ENCODE measurements around the gene GPR132. TPM values are rescaled to one million over a fixed set of nuclear protein-coding genes. Genes with fewer than 3 reads are reported as not detected.

GPR132 gene
- total RNA-seq, 2 experiments from 2014 or later, result 64.4 to 66.7 TPM

DNA sequence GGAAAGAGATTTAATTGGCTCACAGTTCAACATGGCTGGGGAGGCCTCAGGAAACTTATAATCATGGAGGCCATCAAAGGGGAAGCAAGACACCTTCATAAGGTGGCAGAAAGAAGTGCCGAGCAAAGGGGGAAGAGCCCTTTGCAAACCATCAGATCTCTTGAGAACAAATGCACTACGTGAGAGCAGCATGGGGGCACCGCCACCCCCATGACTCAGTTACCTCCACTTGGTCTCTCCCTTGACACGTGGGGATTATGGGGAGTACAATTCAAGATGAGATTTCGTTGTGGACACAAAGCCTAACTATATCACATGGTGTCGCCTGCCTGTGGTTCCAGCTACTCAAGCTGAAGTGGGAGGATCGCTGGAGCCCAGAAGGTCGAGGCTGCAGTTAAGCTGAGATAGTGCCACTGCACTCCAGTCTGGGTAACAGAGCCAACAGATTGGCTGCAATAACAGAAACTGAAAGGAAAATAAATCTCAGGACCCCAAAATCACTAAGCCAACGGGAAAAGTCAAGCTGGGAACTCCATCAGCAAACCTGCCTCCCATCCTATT is 34.3 kb downstream of the GPR132 start:
- no peak overlapping the region for H3K4me3 Mint-ChIP-seq
- CTCF ChIA-PET, result interaction anchor here (1.2 kb wide), 2 partner anchors 10 to 14 kb away, joined by 3 to 5 read pairs; partner anchors contain the start of gene CDCA4

DNA sequence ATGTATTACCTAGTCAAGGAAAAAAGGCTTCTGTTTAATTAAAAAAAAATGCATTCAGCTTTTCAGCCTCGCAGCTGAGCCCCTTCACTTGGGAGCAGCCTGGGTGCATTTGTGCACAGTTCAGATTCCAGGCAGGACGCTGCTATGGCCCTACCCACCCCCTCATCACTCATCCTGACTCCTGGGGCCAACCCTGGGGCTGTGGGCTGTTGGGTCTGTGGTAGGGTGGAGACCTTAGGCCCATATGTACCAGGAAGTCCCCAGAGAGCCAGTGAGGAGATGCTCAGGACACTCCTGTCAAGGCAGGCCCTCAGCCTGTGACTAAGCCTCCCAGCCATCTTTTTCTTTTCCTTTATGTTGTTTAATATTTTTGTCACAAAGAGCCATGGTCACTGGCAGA is 35.0 kb downstream of the GPR132 start:
- H3K27me3 ChIP-seq (ENCODE audit: control insufficient read depth in 1 of 2, insufficient read depth in 2 of 2, low read length in 2 of 2), result no peaks in the 10 kb centered on the region
- ChIA-PET POLR2A (no interaction called here), CTCF (no interaction called here)
- H3K27ac ChIP-seq (ENCODE audit: low read depth in 1 of 2, low read length in 2 of 2), result no peak overlapping the region
- H3K9me3 ChIP-seq (ENCODE audit: control insufficient read depth in 1 of 2, insufficient read depth in 1 of 2, low read length in 2 of 2), result no peaks in the 10 kb centered on the region
- intact Hi-C loops (cut with DNase I, micrococcal nuclease), result no loop called here
- TF ChIP-seq, protein P1, sequence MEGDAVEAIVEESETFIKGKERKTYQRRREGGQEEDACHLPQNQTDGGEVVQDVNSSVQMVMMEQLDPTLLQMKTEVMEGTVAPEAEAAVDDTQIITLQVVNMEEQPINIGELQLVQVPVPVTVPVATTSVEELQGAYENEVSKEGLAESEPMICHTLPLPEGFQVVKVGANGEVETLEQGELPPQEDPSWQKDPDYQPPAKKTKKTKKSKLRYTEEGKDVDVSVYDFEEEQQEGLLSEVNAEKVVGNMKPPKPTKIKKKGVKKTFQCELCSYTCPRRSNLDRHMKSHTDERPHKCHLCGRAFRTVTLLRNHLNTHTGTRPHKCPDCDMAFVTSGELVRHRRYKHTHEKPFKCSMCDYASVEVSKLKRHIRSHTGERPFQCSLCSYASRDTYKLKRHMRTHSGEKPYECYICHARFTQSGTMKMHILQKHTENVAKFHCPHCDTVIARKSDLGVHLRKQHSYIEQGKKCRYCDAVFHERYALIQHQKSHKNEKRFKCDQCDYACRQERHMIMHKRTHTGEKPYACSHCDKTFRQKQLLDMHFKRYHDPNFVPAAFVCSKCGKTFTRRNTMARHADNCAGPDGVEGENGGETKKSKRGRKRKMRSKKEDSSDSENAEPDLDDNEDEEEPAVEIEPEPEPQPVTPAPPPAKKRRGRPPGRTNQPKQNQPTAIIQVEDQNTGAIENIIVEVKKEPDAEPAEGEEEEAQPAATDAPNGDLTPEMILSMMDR (IDR thresholded peaks at IDR 0.05), result no peak
- Mint-ChIP-seq H3K9me3 (no peaks in the 10 kb centered on the region), H3K27me3 (no peaks in the 10 kb centered on the region), H3K4me1 (ENCODE audit: low read depth) (peaks cover 22% of the 10 kb centered on the region), H3K36me3 (ENCODE audit: low read depth) (peaks cover 5% of the 10 kb centered on the region), H3K27ac (no peak overlapping the region), H3K4me3 (no peak overlapping the region)
- DNase-seq, result no peak
- no peaks in the 10 kb centered on the region for H3K36me3 ChIP-seq (ENCODE audit: insufficient read depth, low read length)
- H3K4me1 ChIP-seq (ENCODE audit: insufficient read depth, low read length), result peaks cover 29% of the 10 kb centered on the region
- no peak overlapping the region for H3K4me3 ChIP-seq (ENCODE audit: low read length)
- ATAC-seq (ENCODE audit: poor library complexity), result no peak

More for the DNA sequence above, 34.3 kb downstream of the GPR132 start:
- no peak for DNase-seq
- no peaks in the 10 kb centered on the region for H3K9me3 Mint-ChIP-seq
- Histone ChIP-seq H3K4me3 (ENCODE audit: low read length) (no peak overlapping the region), H3K27me3 (ENCODE audit: control insufficient read depth in 1 of 2, insufficient read depth in 2 of 2, low read length in 2 of 2) (no peaks in the 10 kb centered on the region), H3K27ac (ENCODE audit: low read depth in 1 of 2, low read length in 2 of 2) (no peak overlapping the region), H3K9me3 (ENCODE audit: control insufficient read depth in 1 of 2, insufficient read depth in 1 of 2, low read length in 2 of 2) (no peaks in the 10 kb centered on the region), H3K36me3 (ENCODE audit: insufficient read depth, low read length) (no peaks in the 10 kb centered on the region), H3K4me1 (ENCODE audit: insufficient read depth, low read length) (peaks cover 26% of the 10 kb centered on the region)
- intact Hi-C loops (cut with DNase I, micrococcal nuclease), result no loop called here
- no peak for ATAC-seq (ENCODE audit: poor library complexity)
- POLR2A ChIA-PET, result interaction anchor here (0.8 kb wide), 1 partner anchor 10 kb away, joined by 5 read pairs; the partner anchor contains the start of gene CDCA4
- peaks cover 5% of the 10 kb centered on the region for H3K36me3 Mint-ChIP-seq (ENCODE audit: low read depth)
- no peak overlapping the region for H3K27ac Mint-ChIP-seq
- H3K27me3 Mint-ChIP-seq, result no peaks in the 10 kb centered on the region
- peaks cover 18% of the 10 kb centered on the region for H3K4me1 Mint-ChIP-seq (ENCODE audit: low read depth)
- TF ChIP-seq, protein P1 (IDR thresholded peaks at IDR 0.05), result no peak

DNA sequence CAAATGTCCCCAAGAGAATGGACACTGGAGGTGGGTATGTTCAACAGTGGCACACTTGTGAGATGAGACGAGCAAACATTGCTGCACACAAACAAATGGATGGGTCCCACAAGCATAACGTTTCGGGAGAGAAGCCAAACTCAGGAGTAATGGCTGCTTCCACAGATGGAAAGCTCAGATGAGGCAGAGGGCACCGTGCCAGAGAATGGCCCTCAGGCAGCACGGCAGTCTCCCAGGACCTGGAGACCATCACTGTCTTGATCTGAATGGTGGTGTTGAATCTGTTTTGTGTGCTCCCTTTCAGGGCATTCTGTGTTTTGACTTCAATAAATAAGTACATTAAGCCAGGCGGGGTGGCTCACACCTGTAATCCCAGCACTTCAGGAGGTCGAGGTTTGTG is 35.8 kb downstream of the GPR132 start:
- ATAC-seq (ENCODE audit: poor library complexity), result no peak

More for the DNA sequence above, 35.8 kb downstream of the GPR132 start:
- ChIA-PET POLR2A (no interaction called here), CTCF (interaction anchor here (1.9 kb wide), 1 partner anchor 16 kb away, joined by 9 read pairs; no protein-coding TSS in a partner anchor)
- no peak overlapping the region for H3K27ac ChIP-seq (ENCODE audit: low read depth in 1 of 2, low read length in 2 of 2)
- no peaks in the 10 kb centered on the region for H3K36me3 ChIP-seq (ENCODE audit: insufficient read depth, low read length)
- Mint-ChIP-seq H3K9me3 (no peaks in the 10 kb centered on the region), H3K36me3 (ENCODE audit: low read depth) (peaks cover 5% of the 10 kb centered on the region), H3K4me1 (ENCODE audit: low read depth) (peaks cover 26% of the 10 kb centered on the region), H3K4me3 (no peak overlapping the region), H3K27ac (no peak overlapping the region), H3K27me3 (no peaks in the 10 kb centered on the region)
- H3K27me3 ChIP-seq (ENCODE audit: control insufficient read depth in 1 of 2, insufficient read depth in 2 of 2, low read length in 2 of 2), result no peaks in the 10 kb centered on the region
- no peaks in the 10 kb centered on the region for H3K9me3 ChIP-seq (ENCODE audit: control insufficient read depth in 1 of 2, insufficient read depth in 1 of 2, low read length in 2 of 2)
- peaks cover 37% of the 10 kb centered on the region for H3K4me1 ChIP-seq (ENCODE audit: insufficient read depth, low read length)
- no peak overlapping the region for H3K4me3 ChIP-seq (ENCODE audit: low read length)
- TF ChIP-seq, protein P1 (IDR thresholded peaks at IDR 0.05), result no peak
- intact Hi-C loops (cut with DNase I, micrococcal nuclease), result no loop called here
- no peak for DNase-seq
